Adrenal gland (tissue), 12 donors: Measurements from ENCODE around the gene UBR3. TPM values are rescaled to one million over a fixed set of nuclear protein-coding genes. Genes with fewer than 3 reads are reported as not detected.

Experiments
- DNase-seq, 7 donors: peaks; one replicate each; pipeline ENCODE4 v3.0.0-alpha.2; 2019 to 2020
- H3K27ac ChIP-seq, 5 donors: fragments of 200-600 bp; sonication (generic) in 4 of 5; 1 replicate in 3 of 5; 2 replicates in 2 of 5; pipeline versions ENCODE4 v1.5.1 to v1.8.0; 2016 to 2020; ENCODE audit warnings: mild to moderate bottlenecking in 1 of 5
- H3K27me3 ChIP-seq: fragments of 200-600 bp; 2 replicates; pipeline ENCODE4 v1.8.0; 2021
- H3K36me3 ChIP-seq, 2 donors: fragments of 200-600 bp; replicated peaks in 1 of 2; 1 replicate in 1 of 2; 2 replicates in 1 of 2; pipeline versions ENCODE4 v1.5.1 to v1.8.0; 2018 to 2022
- H3K4me1 ChIP-seq, 2 donors: fragments of 200-600 bp; replicated peaks in 1 of 2; 1 replicate in 1 of 2; 2 replicates in 1 of 2; pipeline versions ENCODE4 v1.5.1 to v1.8.0; 2018 to 2021
- H3K4me3 ChIP-seq, 4 donors: fragments of 200-600 bp; sonication (generic) in 3 of 4; one replicate each; pipeline ENCODE4 v1.5.1; 2016 to 2018
- H3K9me3 ChIP-seq, 3 donors: fragments of 200-600 bp; sonication (generic) in 1 of 3; replicated peaks in 1 of 3; 1 replicate in 2 of 3; 2 replicates in 1 of 3; pipeline versions ENCODE4 v1.5.1 to v1.8.0; 2016 to 2021
- POLR2A ChIP-seq, 2 donors: fragments of 450-650 bp; IDR thresholded peaks; one replicate each; pipeline ENCODE4 v1.6.1; 2017; ENCODE audit warnings: antibody characterized with exemption in 2 of 2, mild to moderate bottlenecking in 2 of 2, moderate library complexity in 1 of 2
- WGBS, 4 donors: extraction: QIAGEN DNeasy Blood & Tissue Kit in 2 of 4; methylation state at CpG; one replicate each; pipeline versions ENCODE4 v1.1.5 to v1.1.7; 2013 to 2017; 5-methylcytosine and 5-hydroxymethylcytosine counted together
- intact Hi-C, 2 donors: fragments of 100-400 bp; cut with DNase I; formaldehyde crosslinking; loops; one replicate each; pipeline versions ENCODE4 v1.14.1 to v1.15.0; 2022 to 2023
- polyA plus RNA-seq, 3 donors: library from polyadenylated mRNA; stranded (reverse); fragments of 200-250 nt in 2 of 3; fragments of 350-450 nt in 1 of 3; fragmentation: Illumina TruSeq in 1 of 3; extraction: RNeasy Lipid Tissue Mini Kit (QIAGEN cat#74804) in 1 of 3; gene quantifications; one replicate each; pipeline ENCODE4 v1.2.3, GENCODE V29; 2013 to 2014
- total RNA-seq, 9 donors: library from RNA; depleted of rRNA in 4 of 9; stranded (reverse); fragments of >200 nt in 4 of 9; fragments of 120-200 nt in 1 of 9; fragmentation: NEBNext Ultra II Directional in 1 of 9; extraction: Animal tissue kit (Norgen Biotek cat#: 25700) in 1 of 9; gene quantifications; one replicate each; pipeline versions ENCODE4 v1.1.0 to v1.2.4, GENCODE V29; 2013 to 2023
- TF ChIP-seq, protein P1 (sequence below), 6 experiments: fragments of 450-650 bp in 4 of 6; fragments of 200-600 bp in 2 of 6; sonication (generic) in 1 of 6; IDR thresholded peaks; 1 replicate in 5 of 6; 2 replicates in 1 of 6; pipeline versions ENCODE4 v1.5.1 to v1.8.0; 2016 to 2021; ENCODE audit warnings: antibody characterized with exemption in 6 of 6, mild to moderate bottlenecking in 2 of 6, moderate library complexity in 1 of 6
- donor health status: healthy with polysubstance abuse.
- donor health status: Bipolar disorder and iron deficiency.
- donor health status: DM: yes; HTN: yes; CAD: no.
- donor health status: DM: no; HTN: no; CAD: no.
- donor health status: DM: no; HTN: no; CAD: no.
- donor health status: DM: yes; HTN: yes; CAD: no.

UBR3 gene
- total and polyA plus RNA-seq, 12 donors, result 25.5 to 85.7 (median 62.8) TPM

DNA sequence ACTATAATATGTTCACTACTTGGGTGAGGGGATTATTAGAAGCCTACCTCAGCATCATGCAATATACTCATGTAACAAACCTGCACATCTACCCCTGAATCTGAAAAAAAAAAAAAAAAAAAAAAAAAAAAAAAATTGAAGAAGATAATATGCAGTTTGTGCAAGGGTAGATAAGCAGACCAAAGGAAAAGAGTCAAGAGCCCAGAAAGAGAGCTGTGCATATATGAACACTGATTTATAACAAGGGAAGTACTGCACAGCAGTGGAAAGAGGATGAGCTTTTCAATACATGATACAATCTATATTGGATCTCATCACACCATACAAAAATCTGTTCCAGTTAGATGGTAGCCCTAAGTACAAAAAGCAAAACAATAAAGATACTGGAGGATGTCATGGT lies 268.1 kb downstream of the UBR3 start:
- H3K4me3 ChIP-seq, result no peak overlapping the region
- H3K36me3 ChIP-seq, result no peaks in the 10 kb centered on the region
- H3K4me1 ChIP-seq, result no peaks in the 10 kb centered on the region
- no peaks in the 10 kb centered on the region for H3K27me3 ChIP-seq
- no peak overlapping the region for H3K27ac ChIP-seq
- TF ChIP-seq, protein P1, sequence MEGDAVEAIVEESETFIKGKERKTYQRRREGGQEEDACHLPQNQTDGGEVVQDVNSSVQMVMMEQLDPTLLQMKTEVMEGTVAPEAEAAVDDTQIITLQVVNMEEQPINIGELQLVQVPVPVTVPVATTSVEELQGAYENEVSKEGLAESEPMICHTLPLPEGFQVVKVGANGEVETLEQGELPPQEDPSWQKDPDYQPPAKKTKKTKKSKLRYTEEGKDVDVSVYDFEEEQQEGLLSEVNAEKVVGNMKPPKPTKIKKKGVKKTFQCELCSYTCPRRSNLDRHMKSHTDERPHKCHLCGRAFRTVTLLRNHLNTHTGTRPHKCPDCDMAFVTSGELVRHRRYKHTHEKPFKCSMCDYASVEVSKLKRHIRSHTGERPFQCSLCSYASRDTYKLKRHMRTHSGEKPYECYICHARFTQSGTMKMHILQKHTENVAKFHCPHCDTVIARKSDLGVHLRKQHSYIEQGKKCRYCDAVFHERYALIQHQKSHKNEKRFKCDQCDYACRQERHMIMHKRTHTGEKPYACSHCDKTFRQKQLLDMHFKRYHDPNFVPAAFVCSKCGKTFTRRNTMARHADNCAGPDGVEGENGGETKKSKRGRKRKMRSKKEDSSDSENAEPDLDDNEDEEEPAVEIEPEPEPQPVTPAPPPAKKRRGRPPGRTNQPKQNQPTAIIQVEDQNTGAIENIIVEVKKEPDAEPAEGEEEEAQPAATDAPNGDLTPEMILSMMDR (IDR thresholded peaks at IDR 0.05), result no peak
- no peak for TF ChIP-seq POLR2A (IDR thresholded peaks at IDR 0.05)
- intact Hi-C loops, result no loop called here
- no peaks in the 10 kb centered on the region for H3K9me3 ChIP-seq
- no peak for DNase-seq

DNA sequence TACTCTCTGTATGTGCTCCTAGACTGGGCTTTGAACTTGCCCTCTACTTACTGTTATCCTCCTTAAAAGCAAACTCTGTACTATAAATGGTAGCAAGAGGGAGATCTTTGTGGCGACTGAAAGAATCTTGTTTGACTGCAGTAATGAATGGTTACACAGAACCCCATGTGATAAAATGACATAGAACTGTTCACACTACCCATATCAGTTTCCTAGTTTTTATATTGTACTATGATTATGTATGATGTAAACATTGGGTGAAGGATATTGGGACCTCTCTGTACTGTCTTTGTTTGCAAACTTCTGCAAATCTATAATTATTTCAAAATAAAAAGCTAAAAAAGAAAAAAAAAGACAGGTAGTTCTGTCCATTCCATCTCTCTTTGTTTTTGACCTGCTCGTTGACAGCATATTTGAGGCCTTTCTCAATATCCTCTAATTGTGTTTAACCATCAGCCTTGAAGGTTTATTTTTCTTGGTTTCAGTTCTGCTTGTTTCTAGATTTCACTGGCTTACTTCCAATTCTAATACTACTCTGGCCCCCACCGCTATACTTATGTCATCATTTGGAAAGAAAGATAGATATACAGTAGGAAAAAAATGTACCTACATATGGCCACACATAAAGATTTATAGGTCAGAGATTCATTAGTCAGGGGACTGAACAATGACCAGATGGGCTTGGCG lies 271.5 kb downstream of the UBR3 start:
- Histone ChIP-seq H3K27me3 (no peaks in the 10 kb centered on the region), H3K4me3 (no peak overlapping the region), H3K9me3 (no peaks in the 10 kb centered on the region), H3K4me1 (no peaks in the 10 kb centered on the region), H3K36me3 (no peaks in the 10 kb centered on the region), H3K27ac (no peak overlapping the region)
- no peak for TF ChIP-seq POLR2A (IDR thresholded peaks at IDR 0.05)
- TF ChIP-seq, protein P1 (IDR thresholded peaks at IDR 0.05), result no peak
- WGBS, 4 donors, result 58 to 73% (median 67%) methylated on average over 4 of the region's 4 CpGs
- no peak for DNase-seq
- intact Hi-C loops, result no loop called here

GRCh38 chr2:170101789-170102188 lies 274.5 kb downstream of the UBR3 start:
- Histone ChIP-seq H3K4me1 (no peaks in the 10 kb centered on the region), H3K9me3 (no peaks in the 10 kb centered on the region), H3K27me3 (no peaks in the 10 kb centered on the region), H3K4me3 (no peak overlapping the region), H3K36me3 (no peaks in the 10 kb centered on the region), H3K27ac (no peak overlapping the region)
- no peak for DNase-seq
- intact Hi-C loops, result no loop called here
- 58 to 67% (median 62%) methylated on average over 3 of the region's 3 CpGs for WGBS, 4 donors
- TF ChIP-seq, protein P1 (IDR thresholded peaks at IDR 0.05), result no peak
- TF ChIP-seq POLR2A (IDR thresholded peaks at IDR 0.05), result no peak

- H3K27ac ChIP-seq, result no peak overlapping the region
- DNase-seq, result no peak
- intact Hi-C loops, result no loop called here
- no peaks in the 10 kb centered on the region for H3K36me3 ChIP-seq
- WGBS, 4 donors, result 77 to 93% (median 87%) methylated on average over 4 of the region's 4 CpGs
- TF ChIP-seq, protein P1 (IDR thresholded peaks at IDR 0.05), result no peak
- TF ChIP-seq POLR2A (IDR thresholded peaks at IDR 0.05), result no peak
- no peaks in the 10 kb centered on the region for H3K27me3 ChIP-seq
- no peaks in the 10 kb centered on the region for H3K4me1 ChIP-seq
- H3K9me3 ChIP-seq, result no peaks in the 10 kb centered on the region
- no peak overlapping the region for H3K4me3 ChIP-seq
These were observed 279.0 kb downstream of the UBR3 start for GRCh38 chr2:170106102-170106840.
